ENCODE measurements around the gene ZNF682. TPM values are rescaled to one million over a fixed set of nuclear protein-coding genes. Genes with fewer than 3 reads are reported as not detected.

ZNF682 gene
- total RNA-seq, 6 donors from 2014 or later = 4.1 to 10.8 (median 5.9) TPM

- no peaks in the 10 kb centered on the region for H3K36me3 ChIP-seq
- H3K4me3 ChIP-seq = no peak overlapping the region
- H3K27me3 ChIP-seq = no peaks in the 10 kb centered on the region
- H3K4me1 ChIP-seq = peaks cover 0 to 2% (median under 1%) of the 10 kb centered on the region in 4 donors
- WGBS, 2 donors = 74 to 88% methylated on average over 3 of the region's 3 CpGs
- TF ChIP-seq CTCF (IDR thresholded peaks at IDR 0.05) (no peak), POLR2A (IDR thresholded peaks at IDR 0.05) (no peak), POLR2AphosphoS5 (IDR thresholded peaks at IDR 0.05) (no peak), EP300 (IDR thresholded peaks at IDR 0.05) (no peak)
- no peak overlapping the region for H3K27ac ChIP-seq
- DNase-seq (no peak), ATAC-seq (ENCODE audit: low FRiP score in 2 of 2) (no peak)
- H3K9me3 ChIP-seq = no peaks in the 10 kb centered on the region
These were observed 5.4 kb upstream of the ZNF682 start for GRCh38 chr19:20044663-20045062.

- TF ChIP-seq EP300 (IDR thresholded peaks at IDR 0.05) (no peak), CTCF (IDR thresholded peaks at IDR 0.05) (no peak)
- 0 to 2% methylated on average over 12 to 23 of the region's 26 CpGs for WGBS, 2 donors
- Histone ChIP-seq H3K27me3 (no peaks in the 10 kb centered on the region), H3K4me3 (peak overlapping the region; percentile 48 to 86 (median 76)), H3K4me1 (peaks cover 5 to 20% (median 8%) of the 10 kb centered on the region in 4 donors), H3K9me3 (no peaks in the 10 kb centered on the region), H3K36me3 (peaks cover 0 to 3% (median 0%) of the 10 kb centered on the region in 4 donors), H3K27ac (peak overlapping the region; percentile 70 to 87 (median 78))
- ATAC-seq (ENCODE audit: low FRiP score in 2 of 2) (peak in 1 of 2 donors; percentile 64), DNase-seq (no peak)
These were observed 725 bp downstream of the ZNF682 start for GRCh38 chr19:20038358-20039202.

GRCh38 chr19:20035935-20036334 lies 3.4 kb downstream of the ZNF682 start:
- no peak overlapping the region for H3K4me3 ChIP-seq
- DNase-seq (no peak), ATAC-seq (ENCODE audit: low FRiP score in 2 of 2) (no peak)
- H3K27me3 ChIP-seq = no peaks in the 10 kb centered on the region
- H3K27ac ChIP-seq = no peak overlapping the region
- H3K4me1 ChIP-seq = peaks cover 5 to 20% (median 8%) of the 10 kb centered on the region in 4 donors
- H3K9me3 ChIP-seq = peaks cover 0 to 4% (median 1%) of the 10 kb centered on the region in 4 donors
- H3K36me3 ChIP-seq = peaks cover 0 to 3% (median 1%) of the 10 kb centered on the region in 4 donors
- WGBS, 2 donors = 94 to 95% methylated on average over 5 of the region's 5 CpGs
- no peak for TF ChIP-seq POLR2A (IDR thresholded peaks at IDR 0.05)
- no peak for TF ChIP-seq EP300 (IDR thresholded peaks at IDR 0.05)
- TF ChIP-seq CTCF (IDR thresholded peaks at IDR 0.05) = no peak
- no peak for TF ChIP-seq POLR2AphosphoS5 (IDR thresholded peaks at IDR 0.05)

DNA sequence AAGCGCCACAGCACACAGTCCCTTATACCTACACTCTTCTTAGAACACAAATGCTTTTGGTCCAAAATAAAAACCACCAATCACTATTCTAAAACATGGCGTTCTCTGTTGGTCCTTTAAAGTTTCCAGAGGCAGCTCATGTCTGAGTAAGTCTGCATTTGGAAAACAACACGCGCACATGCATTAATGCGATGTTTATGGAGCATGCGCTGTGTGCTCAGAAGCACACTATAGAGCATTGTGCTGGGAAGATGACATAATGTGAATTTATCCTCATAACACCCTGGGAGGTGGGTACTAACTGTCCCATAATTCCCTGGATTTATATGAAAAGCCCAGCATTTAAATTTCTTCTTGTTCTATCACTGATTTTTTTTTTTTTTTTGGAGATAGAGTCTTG lies 10.7 kb downstream of the ZNF682 start:
- TF ChIP-seq EP300 (IDR thresholded peaks at IDR 0.05) = no peak
- no peak for TF ChIP-seq CTCF (IDR thresholded peaks at IDR 0.05)
- TF ChIP-seq POLR2A (IDR thresholded peaks at IDR 0.05) = no peak
- TF ChIP-seq POLR2AphosphoS5 (IDR thresholded peaks at IDR 0.05) = no peak
- H3K36me3 ChIP-seq = peaks cover 0 to 25% (median 10%) of the 10 kb centered on the region in 4 donors
- WGBS, 2 donors = 96 to 98% methylated on average over 6 of the region's 6 CpGs

More for the DNA sequence above, 10.7 kb downstream of the ZNF682 start:
- ATAC-seq (ENCODE audit: low FRiP score in 2 of 2) = no peak
- Histone ChIP-seq H3K4me3 (no peak overlapping the region), H3K27me3 (no peaks in the 10 kb centered on the region), H3K4me1 (no peaks in the 10 kb centered on the region), H3K27ac (no peak overlapping the region), H3K9me3 (peaks cover 0 to 9% (median 1%) of the 10 kb centered on the region in 4 donors)
- no peak for DNase-seq

Data from upper lobe of left lung (tissue), 6 donors.